NK-92 (cell line): ENCODE measurements around the gene CPNE2.
"Not testable (repeated sequence)": the region's sequence is repeated elsewhere in the genome, so short reads cannot be mapped to it uniquely, and the experiment has no call there.

Experiments
- DNase-seq: peaks from one replicate; lab custom pipeline; 2025; ENCODE audit not compliant: unreplicated experiment; lab: John Stamatoyannopoulos, UW

The CPNE2 gene

DNA sequence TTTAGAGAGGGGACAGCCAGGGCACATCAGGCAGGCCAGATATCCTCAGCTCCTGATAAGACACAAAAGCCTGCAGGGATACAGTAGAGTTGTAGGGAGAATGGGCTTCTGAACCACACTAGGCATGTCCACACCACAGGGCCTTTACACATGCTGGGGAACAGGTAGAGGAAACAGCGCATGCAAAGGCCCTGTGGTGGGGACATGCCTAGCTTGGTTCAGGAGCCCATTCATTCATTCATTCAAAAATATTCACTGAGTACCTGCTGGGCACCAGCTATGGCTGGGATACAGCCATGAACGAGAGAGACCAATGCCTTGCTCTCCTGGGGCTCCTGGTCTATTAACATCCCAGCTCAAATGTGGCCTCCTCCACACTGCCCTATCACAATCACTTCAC is 4.4 kb downstream of the CPNE2 start:
- no peak for DNase-seq

GRCh38 chr16:57098188-57098841 is 5.9 kb downstream of the CPNE2 start:
- no peak for DNase-seq

DNA sequence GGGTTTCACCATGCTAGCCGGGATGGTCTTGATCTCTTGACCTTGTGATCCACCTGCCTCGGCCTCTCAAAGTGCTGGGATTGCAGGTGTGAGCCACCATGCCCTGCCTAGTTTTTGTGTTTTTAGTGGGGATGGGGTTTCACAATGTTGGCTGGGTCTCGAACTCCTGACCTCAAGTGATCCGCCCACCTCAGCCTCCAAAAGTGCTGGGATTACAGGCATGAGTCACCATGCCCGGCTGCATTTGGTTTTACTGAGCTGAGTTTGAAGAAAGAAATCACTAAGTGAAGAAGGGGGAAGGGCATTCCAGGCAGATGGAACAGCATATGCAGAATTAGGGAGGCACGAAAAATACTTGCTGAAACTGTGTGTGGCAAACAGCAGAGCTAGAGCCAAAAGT is 7.6 kb downstream of the CPNE2 start:
- not testable (repeated sequence) for DNase-seq

GRCh38 chr16:57100445-57100844 is 8.1 kb downstream of the CPNE2 start:
- DNase-seq = no peak

GRCh38 chr16:57102888-57103851 is 10.8 kb downstream of the CPNE2 start:
- DNase-seq = no peak

DNA sequence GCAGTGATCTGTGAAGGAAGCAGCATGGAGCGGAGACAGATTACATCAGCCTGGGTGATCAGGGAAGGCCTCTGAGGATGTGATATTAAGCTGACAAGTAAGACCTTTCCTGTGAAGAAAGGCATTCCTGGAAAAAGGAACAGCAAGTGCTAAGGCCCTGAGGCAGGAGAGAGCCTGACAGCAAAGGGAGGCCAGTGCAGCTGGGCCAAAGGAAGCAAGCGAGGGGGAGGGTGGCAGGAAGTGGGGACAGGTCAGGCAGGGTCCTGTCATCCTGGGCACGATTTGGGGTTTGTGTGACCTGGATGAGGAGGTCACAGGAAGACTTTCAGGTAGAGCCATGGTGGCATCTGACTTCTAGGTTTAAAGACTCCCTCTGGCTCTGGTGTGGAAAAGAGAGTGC is 12.3 kb downstream of the CPNE2 start:
- no peak for DNase-seq

DNA sequence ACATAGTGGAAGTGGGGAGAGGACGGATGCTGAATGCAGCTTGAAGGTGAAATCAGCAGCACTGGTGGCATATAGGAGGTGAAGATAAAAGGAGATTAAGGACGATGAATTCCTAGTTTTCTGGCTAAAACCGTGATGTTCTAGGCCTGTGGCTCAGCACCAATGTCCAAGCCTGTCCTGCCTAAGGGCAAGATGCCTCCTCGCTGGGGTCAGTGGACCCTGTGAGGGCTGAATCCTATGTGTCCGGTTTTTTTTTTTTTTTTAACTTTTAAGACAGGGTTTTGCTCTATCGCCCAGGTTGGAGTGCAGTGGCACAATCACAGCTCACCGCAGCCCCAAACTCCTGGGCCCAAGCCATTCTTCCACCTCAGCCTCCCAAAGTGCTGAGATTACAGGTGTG is 12.8 kb downstream of the CPNE2 start:
- DNase-seq = no peak

DNA sequence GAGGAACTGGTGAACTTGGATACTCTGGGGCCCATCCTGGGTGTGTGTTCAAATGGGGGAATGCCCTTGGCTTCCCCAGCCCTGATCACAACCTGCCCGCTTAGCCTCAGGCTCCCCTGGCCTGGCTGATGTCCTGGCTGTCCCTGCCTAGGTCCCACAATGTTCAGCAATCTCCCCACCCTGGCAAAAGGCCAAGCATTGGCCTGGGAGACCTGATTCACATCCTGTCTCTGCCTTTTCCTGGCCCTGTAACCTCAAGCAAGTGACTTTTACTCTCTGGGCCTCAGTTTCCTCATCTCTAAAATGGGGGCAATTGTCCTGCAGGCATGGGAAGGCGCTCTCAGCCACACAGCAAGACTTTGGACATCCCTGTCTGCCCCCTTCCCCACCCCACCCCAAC is 14.4 kb downstream of the CPNE2 start:
- DNase-seq = no peak

DNA sequence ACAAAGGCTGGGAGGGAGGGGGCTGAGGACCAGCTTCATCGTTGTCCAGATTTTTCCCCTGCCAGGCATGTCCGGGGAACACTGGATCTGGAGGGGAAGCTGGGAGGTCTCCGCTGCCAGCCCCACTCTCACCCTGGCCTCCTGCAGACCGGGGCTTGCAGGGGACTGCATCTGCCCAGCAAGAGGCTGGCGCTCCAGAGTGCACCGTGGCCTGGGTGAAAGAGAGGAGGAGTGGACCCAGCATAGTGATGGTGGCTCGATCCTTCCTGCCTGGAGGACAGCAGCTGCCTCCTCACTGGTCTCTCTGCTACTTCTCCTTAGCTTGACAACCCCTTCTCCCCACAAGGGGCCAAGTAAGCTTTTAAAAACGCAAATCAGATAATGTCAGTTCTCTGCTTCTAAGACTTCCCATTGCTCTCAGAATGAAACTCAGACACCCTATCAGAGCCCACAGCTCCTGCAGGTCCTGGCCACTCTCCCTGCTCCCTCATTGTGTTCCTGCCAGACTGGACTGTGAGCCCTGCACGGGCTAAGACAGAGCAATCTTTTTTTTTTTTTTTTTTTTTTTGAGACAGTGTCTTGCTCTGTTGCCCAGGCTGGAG is 15.0 kb downstream of the CPNE2 start:
- no peak for DNase-seq

- no peak for DNase-seq
Measured at GRCh38 chr16:57108432-57108831, 16.0 kb downstream of the CPNE2 start.

DNA sequence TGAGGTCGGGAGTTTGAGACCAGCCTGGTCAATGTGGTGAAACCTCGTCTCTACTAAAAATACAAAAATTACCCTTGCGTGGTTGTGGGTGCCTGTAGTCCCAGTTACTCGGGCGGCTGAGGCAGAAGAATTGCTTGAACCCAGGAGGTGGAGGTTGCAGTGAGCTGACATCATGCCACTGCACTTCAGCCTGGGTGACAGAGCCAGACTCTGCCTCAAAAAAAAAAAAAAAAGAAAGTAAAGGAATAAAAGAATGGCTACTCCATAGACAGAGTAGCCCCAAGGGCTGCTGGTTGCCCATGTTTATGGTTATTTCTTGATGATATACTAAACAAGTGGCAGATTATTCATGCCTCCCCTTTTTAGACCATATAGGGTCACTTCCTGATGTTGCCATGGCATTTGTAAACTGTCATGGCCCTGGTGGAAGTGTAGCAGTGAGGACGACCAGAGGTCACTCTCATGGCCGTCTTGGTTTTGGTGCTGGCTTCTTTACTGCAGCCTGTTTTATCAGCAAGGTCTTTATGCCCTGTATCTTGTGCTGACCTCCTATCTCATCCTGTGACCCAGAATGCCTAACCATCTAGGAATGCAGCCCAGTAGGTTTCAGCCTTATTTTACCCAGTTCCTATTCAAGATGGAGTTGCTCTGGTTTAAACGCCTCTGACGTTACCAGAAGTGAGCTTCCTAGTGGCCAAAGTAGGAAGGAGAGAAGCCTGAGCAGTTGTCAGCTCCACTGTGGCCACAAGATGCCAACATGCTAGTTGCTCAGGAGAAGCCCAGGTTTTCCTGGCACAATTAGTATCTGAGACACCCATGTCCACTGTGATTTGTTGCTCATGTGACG is 17.1 kb downstream of the CPNE2 start:
- not testable (repeated sequence) for DNase-seq

DNA sequence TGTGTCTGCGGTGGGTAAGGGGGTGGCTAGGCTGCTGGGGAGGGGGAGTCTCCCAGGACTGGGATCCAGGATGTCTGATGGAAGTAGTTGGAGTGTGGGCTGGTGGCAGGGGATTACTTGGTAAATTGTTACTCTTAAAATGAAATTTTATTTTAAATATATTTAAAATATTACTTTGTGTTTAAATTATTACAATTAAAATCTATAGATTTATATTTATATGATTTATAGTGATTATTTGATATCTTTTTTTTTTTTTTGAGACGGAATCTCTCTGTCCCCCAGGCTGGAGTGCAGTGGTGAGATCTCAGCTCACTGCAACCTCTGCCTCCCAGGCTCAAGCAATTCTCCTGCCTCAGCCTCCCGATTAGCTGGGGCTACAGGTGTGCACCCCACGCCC is 18.6 kb downstream of the CPNE2 start:
- no peak for DNase-seq

DNA sequence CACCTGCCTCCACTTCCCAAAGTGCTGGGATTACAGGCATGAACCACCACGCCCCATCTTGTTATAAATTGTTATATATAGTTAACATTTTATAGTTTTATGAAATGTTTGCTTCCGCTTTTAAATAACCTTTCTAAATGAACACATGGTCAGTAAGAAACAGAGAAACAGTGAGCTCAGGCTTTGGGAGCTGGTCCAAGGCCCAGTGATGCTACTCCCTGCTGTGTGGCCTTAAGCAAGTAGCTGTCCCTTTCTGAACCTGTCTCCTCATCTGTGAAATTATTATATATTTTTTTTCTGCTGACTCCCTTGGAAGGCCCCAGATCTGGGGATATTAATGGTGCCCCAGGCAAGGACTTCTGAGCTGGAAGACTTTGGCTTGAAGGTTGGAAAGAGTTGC is 19.0 kb downstream of the CPNE2 start:
- DNase-seq = no peak

DNA sequence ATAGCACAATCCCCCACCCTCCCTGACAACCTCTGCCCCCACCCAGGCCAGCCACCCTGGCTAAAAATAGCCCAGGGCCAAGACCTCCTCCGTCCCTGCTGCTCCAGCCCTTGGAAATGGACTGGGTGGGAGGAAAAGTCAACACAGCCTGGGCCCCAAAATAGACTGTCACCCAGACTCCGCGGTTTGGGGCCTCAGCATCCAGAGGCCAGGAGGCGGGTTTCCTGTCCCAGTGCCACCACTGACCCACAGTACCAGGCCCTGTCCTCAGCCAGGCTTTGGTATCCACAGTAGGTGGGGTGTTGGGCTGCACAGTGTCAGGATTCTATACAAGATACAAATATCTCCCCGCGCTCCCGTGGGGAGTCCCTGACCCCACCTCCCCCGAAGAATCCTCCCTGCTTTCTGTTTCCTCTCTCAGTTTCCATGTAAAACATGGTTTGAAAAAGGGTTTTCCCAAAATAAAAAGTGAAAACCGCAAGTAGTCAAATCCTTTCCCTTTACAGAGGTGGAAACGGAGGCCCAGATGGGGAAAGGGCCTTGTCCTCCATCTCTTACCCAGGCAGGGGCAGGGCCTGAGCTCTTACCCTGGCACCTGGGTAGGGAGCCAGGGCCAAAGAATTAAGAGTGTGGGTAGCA is 20.1 kb downstream of the CPNE2 start:
- DNase-seq = no peak

GRCh38 chr16:57113042-57113453 is 20.7 kb downstream of the CPNE2 start:
- no peak for DNase-seq

DNA sequence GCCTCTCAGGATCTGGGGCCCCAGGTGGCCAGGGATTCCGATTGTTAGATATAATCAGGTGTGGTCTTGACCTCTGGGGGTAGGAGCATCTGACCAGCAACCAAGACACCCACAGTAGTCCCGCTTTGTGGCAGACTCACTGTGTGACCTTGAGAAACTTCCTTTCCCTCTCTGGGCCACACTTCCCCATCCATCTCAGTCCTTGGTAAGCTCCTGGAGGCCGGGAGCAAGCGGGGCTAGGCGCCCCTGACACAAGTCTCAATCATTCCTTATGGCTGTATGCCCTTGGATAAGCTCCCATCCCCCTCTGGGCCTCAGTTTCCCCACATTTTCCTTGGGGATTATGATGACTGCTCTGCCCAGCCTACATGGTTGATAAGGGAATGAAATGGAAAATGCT is 21.3 kb downstream of the CPNE2 start:
- DNase-seq = no peak

DNA sequence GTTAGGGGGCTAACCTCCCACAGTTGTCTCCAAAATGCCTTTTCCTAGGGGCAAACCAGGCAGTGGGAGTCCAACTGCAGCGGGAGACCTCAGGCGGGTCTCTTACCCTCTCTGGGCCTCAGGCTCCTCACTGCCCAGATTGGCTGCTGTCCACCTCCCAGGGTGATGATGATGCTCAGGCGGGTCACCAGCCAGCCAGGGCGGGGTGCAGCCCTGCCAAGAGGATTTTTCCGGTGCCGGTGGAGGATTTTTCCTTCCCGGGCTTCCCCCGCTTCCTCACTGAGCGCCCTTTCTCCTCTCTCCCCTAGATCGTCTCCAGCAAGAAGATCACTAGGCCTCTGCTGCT is 22.8 kb downstream of the CPNE2 start:
- DNase-seq = no peak

DNA sequence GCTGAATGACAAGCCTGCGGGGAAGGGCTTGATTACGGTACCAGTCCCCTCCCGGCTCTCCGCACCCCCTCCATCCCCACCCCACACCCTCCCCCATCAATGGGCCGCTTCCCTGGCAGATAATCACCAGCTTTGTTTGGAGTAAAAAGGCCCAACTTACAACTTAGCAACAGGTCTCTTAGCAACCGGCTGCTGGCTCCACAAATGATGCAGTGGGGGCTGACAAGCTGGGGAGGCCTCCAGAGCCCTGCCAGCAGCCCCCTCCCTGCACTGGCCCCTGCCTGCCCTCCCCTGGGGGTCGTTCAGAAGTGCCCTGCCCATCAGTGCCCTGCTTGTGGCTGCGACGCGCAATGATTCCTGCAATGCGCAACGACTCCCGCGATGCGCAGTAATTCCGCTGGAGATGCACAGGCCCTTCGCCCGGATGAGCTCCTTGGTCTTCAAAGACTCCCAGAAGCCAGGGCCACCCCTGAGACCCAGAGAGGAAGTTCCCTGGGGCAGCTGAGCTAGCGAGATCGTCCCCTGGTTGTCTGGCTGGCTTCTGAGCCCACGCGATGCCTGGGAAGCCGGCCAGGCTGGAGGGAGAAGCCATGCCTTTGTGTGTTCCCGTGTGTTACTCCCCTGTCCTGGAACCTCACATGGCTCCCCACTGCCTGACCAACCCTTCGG is 23.3 kb downstream of the CPNE2 start:
- DNase-seq = no peak

DNA sequence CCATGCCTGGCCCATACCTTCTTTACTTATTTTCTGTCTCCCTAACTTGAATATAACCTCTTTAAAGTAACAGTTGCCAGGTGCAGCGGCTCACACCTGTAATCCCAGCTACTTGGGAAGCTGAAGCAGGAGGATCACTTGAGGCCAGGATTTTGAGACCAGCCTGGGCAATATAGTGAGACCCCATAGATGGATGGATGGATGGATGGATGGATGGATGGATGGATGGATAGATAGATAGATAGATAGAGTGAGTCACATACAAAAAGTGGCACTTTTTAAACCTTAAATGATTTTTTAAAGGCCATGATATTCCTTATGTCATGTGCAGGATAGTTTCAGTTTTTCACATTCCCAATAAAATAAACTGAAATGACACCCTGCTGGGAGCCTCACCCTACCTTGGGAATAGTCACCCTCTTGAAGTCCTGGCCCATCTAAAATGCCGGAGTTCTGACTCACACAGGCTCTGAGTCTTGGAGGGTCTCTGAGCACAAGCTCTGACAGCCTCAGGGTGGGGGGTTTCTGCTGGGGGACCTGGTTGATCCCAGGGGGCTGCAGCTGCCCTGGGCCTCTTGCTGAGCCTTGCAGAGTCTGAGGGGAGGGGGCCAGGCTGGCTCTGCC is 26.2 kb downstream of the CPNE2 start:
- DNase-seq = no peak
